HG02798 (cell line): ENCODE data around the gene CFHR4.
"Not testable (repeated sequence)": the region's sequence is repeated elsewhere in the genome, so short reads cannot be mapped to it uniquely, and the experiment has no call there.

Experiments used
- ATAC-seq: cut with Tn5 transposase; IDR thresholded peaks from one replicate; pipeline ENCODE4 v1.9.1; 2021; ENCODE audit warnings: mild to moderate bottlenecking; ENCODE audit not compliant: unreplicated experiment, poor library complexity

The CFHR4 gene

DNA sequence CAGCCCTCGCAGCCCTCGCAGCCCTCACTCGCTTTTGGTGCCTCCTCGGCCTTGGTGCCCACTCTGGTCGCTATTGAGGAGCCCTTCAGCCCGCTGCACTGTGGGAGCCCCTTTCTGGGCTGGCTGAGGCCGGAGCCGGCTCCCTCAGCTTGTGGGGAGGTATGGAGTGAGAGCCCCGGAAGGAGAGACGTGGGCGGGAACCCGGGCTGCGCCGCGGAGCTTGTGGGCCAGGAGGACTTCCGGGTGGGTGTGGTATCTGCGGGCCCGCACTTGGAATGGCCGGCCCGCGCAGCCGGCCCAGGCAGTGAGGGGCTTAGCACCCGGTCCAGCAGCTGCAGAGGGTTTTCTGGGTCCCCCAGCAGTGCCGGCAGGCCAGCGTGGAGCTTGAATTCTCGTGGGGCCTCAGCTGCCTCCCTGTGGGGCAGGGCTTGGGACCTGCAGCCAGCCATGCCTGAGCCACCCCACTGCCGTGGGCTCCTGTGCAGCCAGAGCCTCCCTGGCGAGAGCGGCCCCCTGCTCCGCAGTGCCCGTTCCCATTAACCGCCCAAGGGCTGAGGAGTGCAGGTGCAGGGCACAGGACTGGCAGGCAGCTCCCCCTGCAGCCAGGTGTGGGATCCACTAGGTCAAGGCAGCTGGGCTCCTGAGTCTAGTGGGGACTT, 45.8 kb downstream of the CFHR4 start:
- no peak for ATAC-seq

DNA sequence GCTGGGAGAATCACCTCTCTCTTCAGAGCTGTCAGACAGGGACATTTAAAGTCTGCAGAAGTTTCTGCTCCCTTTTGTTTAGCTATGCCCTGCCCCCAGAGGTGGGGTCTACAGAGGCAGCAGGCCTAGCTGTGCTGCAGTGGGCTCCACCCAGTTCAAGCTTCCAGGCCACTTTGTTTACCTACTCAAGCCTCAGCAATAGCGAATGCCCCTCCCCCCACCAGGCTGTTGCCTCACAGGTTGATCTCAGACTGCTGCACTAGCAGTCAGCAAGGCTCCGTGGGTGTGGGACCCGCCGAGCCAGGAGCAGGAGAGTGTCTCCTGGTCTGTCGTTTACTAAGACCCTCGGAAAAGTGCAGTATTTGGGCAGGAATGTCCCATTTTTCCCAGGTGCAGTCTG, 53.6 kb downstream of the CFHR4 start:
- ATAC-seq = not testable (repeated sequence)

DNA sequence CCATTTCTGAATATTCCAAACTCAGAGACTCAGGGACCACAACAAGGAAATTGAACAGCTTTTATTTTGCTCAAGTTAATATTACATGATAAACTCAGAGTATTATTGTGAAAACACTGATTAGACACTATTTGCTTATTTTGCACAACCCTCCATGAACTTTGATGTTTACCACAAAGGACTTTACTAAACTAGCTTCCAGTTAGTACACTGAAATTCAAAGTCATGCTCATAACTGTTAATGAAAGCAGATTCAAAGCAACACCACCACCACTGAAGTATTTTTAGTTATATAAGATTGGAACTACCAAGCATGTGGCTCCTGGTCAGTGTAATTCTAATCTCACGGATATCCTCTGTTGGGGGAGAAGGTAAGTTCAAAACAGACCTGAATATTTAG, 55.7 kb downstream of the CFHR4 start, which contains the start of gene CFHR2:
CFHR2 (plus strand) TSS at position 171 of the 400 bp plus-strand sequence; CDS start at position 314, 143 bp downstream.
- ATAC-seq = not testable (repeated sequence)

DNA sequence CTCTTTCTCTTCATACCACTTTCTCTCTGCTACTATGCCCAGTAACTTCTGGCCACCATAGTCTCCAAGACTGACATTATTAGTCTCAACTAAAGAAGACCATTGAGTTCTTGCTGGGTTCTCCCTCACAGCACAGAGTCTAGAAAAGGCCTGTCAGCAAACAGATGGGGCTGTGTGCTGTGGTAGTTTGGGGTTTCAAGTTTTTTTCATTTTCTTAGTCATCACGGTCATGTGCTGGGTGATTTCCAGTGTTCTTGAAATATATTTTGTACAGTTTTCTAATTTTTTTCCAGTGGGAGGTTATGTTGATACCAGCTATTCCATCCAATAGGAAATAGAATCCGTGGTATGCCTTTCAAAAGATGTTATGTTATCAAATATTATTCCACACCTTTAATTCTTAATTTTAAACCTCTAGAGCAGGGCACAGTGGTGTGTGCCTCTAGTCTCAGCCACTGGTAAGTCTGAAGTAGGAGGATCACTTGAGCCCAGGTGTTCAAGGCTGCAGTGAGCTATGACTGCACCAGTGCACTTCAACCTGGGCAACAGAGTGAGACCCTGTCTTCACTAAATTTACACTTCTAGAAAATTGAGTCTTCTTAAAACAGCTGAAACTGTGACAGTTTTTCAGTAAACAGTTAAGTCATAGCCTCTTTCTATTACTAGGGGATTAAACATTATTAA, 64.0 kb downstream of the CFHR4 start:
- peak; percentile 91 for ATAC-seq

DNA sequence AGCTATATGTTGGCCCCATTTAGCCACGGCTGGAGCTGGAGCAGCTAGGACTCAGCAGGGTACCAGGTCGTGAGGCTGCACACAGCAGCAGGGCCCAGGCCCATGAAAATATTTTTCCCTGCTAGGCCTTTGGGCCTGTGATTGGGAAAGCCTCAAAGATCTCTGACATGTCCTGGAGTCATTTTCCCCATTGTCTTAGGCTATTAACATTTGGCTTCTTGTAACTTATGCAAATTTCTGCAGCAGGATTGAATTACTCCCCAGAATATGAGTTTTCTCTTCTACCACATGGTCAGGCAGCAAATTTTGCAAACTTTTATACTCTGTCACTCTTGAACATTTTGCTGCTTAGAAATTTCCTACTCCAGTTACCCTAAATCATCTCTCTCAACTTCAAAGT, 66.9 kb downstream of the CFHR4 start:
- ATAC-seq = no peak

DNA sequence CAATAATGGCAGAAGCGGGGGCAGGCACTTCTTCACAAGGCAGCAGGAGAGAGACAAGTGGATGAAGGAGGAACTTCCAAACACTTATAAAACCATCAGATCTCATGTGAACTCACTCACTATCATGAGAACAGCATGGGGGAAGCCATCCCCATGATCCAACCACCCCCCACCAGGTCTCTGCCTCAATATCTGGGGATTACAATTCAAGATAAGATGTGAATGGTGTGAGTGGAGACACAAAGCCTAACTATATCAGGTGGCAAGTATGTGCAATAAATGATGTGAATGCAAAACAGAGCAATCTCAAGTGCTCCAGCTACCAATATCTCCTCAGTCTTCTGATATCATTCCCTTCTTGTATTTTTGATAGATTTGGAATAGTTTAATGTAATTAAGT, 68.1 kb downstream of the CFHR4 start:
- no peak for ATAC-seq

DNA sequence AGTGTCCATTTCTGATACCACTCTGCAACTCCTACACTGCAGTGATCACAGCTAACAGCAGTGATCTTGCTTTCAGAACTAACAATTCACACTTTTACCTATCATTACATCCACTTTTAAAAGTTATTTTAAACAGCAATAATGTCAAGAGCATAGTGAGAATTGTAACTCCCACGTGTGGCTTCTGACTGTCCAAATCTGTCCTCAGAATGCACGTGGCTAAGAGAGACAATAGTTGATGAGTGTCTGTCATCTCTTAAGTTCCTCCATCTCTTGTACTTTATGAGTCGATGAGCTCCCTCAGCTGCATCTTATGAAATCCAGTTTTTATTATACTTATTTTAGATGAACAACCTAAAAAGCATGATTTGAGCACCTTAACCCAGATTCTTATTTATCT, 73.0 kb downstream of the CFHR4 start:
- ATAC-seq = peak; percentile 93
